Transverse colon (tissue), 3 donors: Measurements from ENCODE around the gene TADA2A.

Source experiments
- CTCF ChIP-seq, 5 experiments: fragments of 200-600 bp in 3 of 5; fragments of 450-650 bp in 2 of 5; sonication (generic) in 3 of 5; IDR thresholded peaks; 1 replicate in 2 of 5; 2 replicates in 3 of 5; pipeline ENCODE4 v1.5.1; 2016 to 2017; ENCODE audit warnings: antibody characterized with exemption in 5 of 5, inconsistent platforms in 3 of 5, mild to moderate bottlenecking in 2 of 5, moderate library complexity in 1 of 5
- POLR2A ChIP-seq: fragments of 450-650 bp; IDR thresholded peaks from one replicate; pipeline ENCODE4 v1.6.1; 2016; ENCODE audit warnings: antibody characterized with exemption, mild to moderate bottlenecking, moderate library complexity

GRCh38 chr17:37389160-37389559, 17.5 kb upstream of the TADA2A start:
- TF ChIP-seq CTCF (IDR thresholded peaks at IDR 0.05), result no peak
- TF ChIP-seq POLR2A, result no peak
